HG03439 (cell line): ENCODE data around the gene AGBL1.

Source experiments
- ATAC-seq: cut with Tn5 transposase; IDR thresholded peaks from one replicate; pipeline ENCODE4 v1.9.1; 2021; ENCODE audit warnings: mild to moderate bottlenecking, moderate library complexity; ENCODE audit not compliant: unreplicated experiment

Gene AGBL1

GRCh38 chr15:86316726-86317383, 237.2 kb downstream of the AGBL1 start:
- no peak for ATAC-seq

GRCh38 chr15:86317384-86317740, 237.7 kb downstream of the AGBL1 start:
- no peak for ATAC-seq

GRCh38 chr15:86322629-86323028, 243.0 kb downstream of the AGBL1 start:
- no peak for ATAC-seq

- no peak for ATAC-seq
Observed at GRCh38 chr15:86327230-86327865, 247.7 kb downstream of the AGBL1 start.

- ATAC-seq = no peak
Observed at GRCh38 chr15:86328658-86329057, 249.0 kb downstream of the AGBL1 start.

GRCh38 chr15:86329311-86330013, 249.8 kb downstream of the AGBL1 start:
- no peak for ATAC-seq

GRCh38 chr15:86333819-86334218, 254.1 kb downstream of the AGBL1 start:
- no peak for ATAC-seq

- ATAC-seq = no peak
Observed at GRCh38 chr15:86336051-86336788, 256.5 kb downstream of the AGBL1 start.

- ATAC-seq = no peak
Observed at GRCh38 chr15:86337071-86337470, 257.4 kb downstream of the AGBL1 start.

- no peak for ATAC-seq
Observed at GRCh38 chr15:86347245-86347644, 267.6 kb downstream of the AGBL1 start.

- no peak for ATAC-seq
Observed at GRCh38 chr15:86349565-86349964, 269.9 kb downstream of the AGBL1 start.

GRCh38 chr15:86353213-86353612, 273.5 kb downstream of the AGBL1 start:
- ATAC-seq = no peak

- no peak for ATAC-seq
Observed at GRCh38 chr15:86355361-86355760, 275.7 kb downstream of the AGBL1 start.

GRCh38 chr15:86355801-86356200, 276.1 kb downstream of the AGBL1 start:
- ATAC-seq = no peak

- no peak for ATAC-seq
Observed at GRCh38 chr15:86362555-86362954, 282.9 kb downstream of the AGBL1 start.

GRCh38 chr15:86373147-86373546, 293.5 kb downstream of the AGBL1 start:
- no peak for ATAC-seq

- no peak for ATAC-seq
Observed at GRCh38 chr15:86375733-86376280, 296.1 kb downstream of the AGBL1 start.

GRCh38 chr15:86377914-86378313, 298.2 kb downstream of the AGBL1 start:
- no peak for ATAC-seq

GRCh38 chr15:86382341-86382740, 302.7 kb downstream of the AGBL1 start:
- ATAC-seq = no peak

GRCh38 chr15:86383611-86384010, 303.9 kb downstream of the AGBL1 start:
- ATAC-seq = no peak

GRCh38 chr15:86384186-86384585, 304.5 kb downstream of the AGBL1 start:
- ATAC-seq = no peak
